HEK293T (cell line): ENCODE results near the gene EPSTI1.

Experiments
- BHLHE40 ChIP-seq: fragments of 450-650 bp; IDR thresholded peaks from 2 replicates; pipeline ENCODE4 v1.6.1; 2016; ENCODE audit warnings: mild to moderate bottlenecking, moderate library complexity, borderline replicate concordance
- CTBP1 ChIP-seq: fragments of 450-650 bp; IDR thresholded peaks from 2 replicates; pipeline ENCODE4 v1.6.1; 2016; ENCODE audit warnings: borderline replicate concordance
- ELF4 ChIP-seq: fragments of 450-650 bp; IDR thresholded peaks from 2 replicates; pipeline ENCODE4 v1.6.1; 2017; ENCODE audit warnings: antibody characterized with exemption
- FOXA1 ChIP-seq: fragments of 450-650 bp; IDR thresholded peaks from 2 replicates; pipeline ENCODE4 v1.6.1; 2016; ENCODE audit warnings: mild to moderate bottlenecking
- FOXK2 ChIP-seq: fragments of 450-650 bp; IDR thresholded peaks from 2 replicates; pipeline ENCODE4 v1.6.1; 2016; ENCODE audit warnings: mild to moderate bottlenecking
- FOXM1 ChIP-seq: fragments of 450-650 bp; IDR thresholded peaks from 2 replicates; pipeline ENCODE4 v1.6.1; 2017; ENCODE audit warnings: mild to moderate bottlenecking, borderline replicate concordance
- HDGF ChIP-seq: fragments of 450-650 bp; IDR thresholded peaks from 2 replicates; pipeline ENCODE4 v1.6.1; 2017; ENCODE audit warnings: antibody characterized with exemption, borderline replicate concordance
- LEF1 ChIP-seq: fragments of 450-650 bp; IDR thresholded peaks from 2 replicates; pipeline ENCODE4 v1.6.1; 2017; ENCODE audit warnings: mild to moderate bottlenecking, borderline replicate concordance
- SP1 ChIP-seq: fragments of 450-650 bp; IDR thresholded peaks from 2 replicates; pipeline ENCODE4 v1.6.1; 2017
- SUZ12 ChIP-seq: fragments of 450-650 bp; IDR thresholded peaks from 2 replicates; pipeline ENCODE4 v1.6.1; 2016; ENCODE audit warnings: mild to moderate bottlenecking
- TARDBP ChIP-seq: fragments of 450-650 bp; IDR thresholded peaks from 2 replicates; pipeline ENCODE4 v1.6.1; 2016
- ZNF384 ChIP-seq: fragments of 450-650 bp; IDR thresholded peaks from 2 replicates; pipeline ENCODE4 v1.6.1; 2016
- TF ChIP-seq, protein P1 (sequence below): fragments of 450-650 bp; IDR thresholded peaks from 2 replicates; pipeline ENCODE4 v1.6.1; 2016

DNA sequence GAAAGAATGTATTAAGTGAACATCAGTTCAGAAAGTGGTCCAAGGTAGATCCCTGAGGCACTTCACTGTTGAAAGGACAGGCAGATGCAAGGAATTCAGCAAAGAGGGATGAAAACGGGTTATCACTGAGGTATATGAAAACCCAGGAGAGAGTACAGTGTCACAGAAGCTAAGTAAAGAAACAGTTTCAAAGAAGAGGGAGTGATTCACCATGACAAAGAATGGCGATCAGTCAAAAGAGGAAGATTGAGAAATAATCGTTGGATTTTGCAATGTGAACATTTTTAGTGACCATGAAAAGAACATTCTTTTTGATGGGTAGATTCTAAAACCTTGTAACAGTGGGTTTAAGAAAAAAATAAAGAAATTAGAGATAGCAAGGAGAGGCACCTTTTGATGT is 99.3 kb downstream of the EPSTI1 start:
- TF ChIP-seq, protein P1, sequence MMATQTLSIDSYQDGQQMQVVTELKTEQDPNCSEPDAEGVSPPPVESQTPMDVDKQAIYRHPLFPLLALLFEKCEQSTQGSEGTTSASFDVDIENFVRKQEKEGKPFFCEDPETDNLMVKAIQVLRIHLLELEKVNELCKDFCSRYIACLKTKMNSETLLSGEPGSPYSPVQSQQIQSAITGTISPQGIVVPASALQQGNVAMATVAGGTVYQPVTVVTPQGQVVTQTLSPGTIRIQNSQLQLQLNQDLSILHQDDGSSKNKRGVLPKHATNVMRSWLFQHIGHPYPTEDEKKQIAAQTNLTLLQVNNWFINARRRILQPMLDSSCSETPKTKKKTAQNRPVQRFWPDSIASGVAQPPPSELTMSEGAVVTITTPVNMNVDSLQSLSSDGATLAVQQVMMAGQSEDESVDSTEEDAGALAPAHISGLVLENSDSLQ: no peak
- TF ChIP-seq ZNF384 (no peak), FOXA1 (no peak), CTBP1 (no peak), TARDBP (no peak), SUZ12 (no peak), SP1 (no peak), FOXK2 (no peak), BHLHE40 (no peak), HDGF (no peak), FOXM1 (no peak), ELF4 (no peak), LEF1 (no peak)
